ENCODE measurements around the gene DUSP8.
"Not testable (repeated sequence)": the region's sequence is repeated elsewhere in the genome, so short reads cannot be mapped to it uniquely, and the experiment has no call there.

DUSP8 gene, protein sequence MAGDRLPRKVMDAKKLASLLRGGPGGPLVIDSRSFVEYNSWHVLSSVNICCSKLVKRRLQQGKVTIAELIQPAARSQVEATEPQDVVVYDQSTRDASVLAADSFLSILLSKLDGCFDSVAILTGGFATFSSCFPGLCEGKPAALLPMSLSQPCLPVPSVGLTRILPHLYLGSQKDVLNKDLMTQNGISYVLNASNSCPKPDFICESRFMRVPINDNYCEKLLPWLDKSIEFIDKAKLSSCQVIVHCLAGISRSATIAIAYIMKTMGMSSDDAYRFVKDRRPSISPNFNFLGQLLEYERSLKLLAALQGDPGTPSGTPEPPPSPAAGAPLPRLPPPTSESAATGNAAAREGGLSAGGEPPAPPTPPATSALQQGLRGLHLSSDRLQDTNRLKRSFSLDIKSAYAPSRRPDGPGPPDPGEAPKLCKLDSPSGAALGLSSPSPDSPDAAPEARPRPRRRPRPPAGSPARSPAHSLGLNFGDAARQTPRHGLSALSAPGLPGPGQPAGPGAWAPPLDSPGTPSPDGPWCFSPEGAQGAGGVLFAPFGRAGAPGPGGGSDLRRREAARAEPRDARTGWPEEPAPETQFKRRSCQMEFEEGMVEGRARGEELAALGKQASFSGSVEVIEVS

GRCh38 chr11:1572197-1573076, at the start of gene DUSP8:
TSS of gene DUSP8 (minus strand) at chr11:1572271. CDS start at chr11:1565826, 6,445 bp downstream.
- H3K9ac ChIP-seq (ENCODE audit: low read length) = peak within 1 kb of the TSS; percentile 56
- peaks cover 23% of the 10 kb centered on the region for H3K4me1 ChIP-seq (ENCODE audit: control insufficient read depth, insufficient read depth, low read length)
- H3K27me3 ChIP-seq (ENCODE audit: control insufficient read depth, insufficient read depth, low read length) = no peaks in the 10 kb centered on the region

DNA sequence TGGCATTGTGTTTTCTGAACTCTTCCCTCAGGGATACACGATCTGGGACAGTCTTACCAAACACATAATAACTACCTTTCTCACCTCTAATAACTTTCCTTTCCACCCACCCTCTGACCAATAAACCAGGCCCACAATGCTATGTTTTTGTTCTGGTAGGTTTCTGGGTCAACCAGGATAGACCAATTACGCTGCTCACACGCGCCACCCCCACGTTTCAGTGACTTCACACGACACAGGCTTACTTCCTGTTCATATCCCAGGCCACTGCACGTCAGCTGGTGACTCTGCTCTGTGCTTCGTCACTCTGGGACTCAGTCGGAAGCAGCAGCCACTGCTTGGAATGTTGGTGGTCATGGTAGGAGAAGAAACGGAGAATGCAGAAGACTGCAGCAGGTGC, 47.4 kb upstream of the DUSP8 start:
- Histone ChIP-seq H3K27me3 (ENCODE audit: control insufficient read depth, insufficient read depth, low read length) (no peaks in the 10 kb centered on the region), H3K4me3 (ENCODE audit: low read length) (no peak overlapping the region), H3K9ac (ENCODE audit: low read length) (no peak overlapping the region), H3K27ac (ENCODE audit: low read depth, low read length) (no peak overlapping the region), H3K4me1 (ENCODE audit: control insufficient read depth, insufficient read depth, low read length) (no peaks in the 10 kb centered on the region), H3K36me3 (ENCODE audit: control insufficient read depth, insufficient read depth, low read length) (no peaks in the 10 kb centered on the region)

More at GRCh38 chr11:1572197-1573076, at the start of gene DUSP8:
- Histone ChIP-seq H3K36me3 (ENCODE audit: control insufficient read depth, insufficient read depth, low read length) (no peaks in the 10 kb centered on the region), H3K27ac (ENCODE audit: low read depth, low read length) (peak within 1 kb of the TSS; percentile 81), H3K4me3 (ENCODE audit: low read length) (peak within 1 kb of the TSS; percentile 67)

DNA sequence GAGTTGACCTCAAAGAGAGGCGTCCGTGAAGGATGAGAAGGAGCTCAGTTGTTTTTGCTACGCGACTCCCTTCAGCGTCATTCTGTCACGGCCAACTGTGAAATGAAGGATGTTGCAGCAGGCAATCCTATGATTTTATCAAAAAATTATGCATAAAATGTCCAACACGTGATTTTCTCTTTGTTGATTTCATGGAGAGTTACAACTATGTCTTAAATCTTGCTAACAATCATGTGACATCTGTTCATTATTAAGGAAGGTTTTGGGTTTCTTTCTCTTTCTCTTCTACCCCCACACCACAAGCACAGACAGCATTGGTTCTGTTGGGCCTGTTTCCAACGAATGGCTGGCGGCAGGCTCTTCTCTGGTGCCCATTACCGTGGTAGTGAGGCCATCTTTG, 46.2 kb upstream of the DUSP8 start:
- Histone ChIP-seq H3K27me3 (ENCODE audit: control insufficient read depth, insufficient read depth, low read length) (no peaks in the 10 kb centered on the region), H3K9ac (ENCODE audit: low read length) (no peak overlapping the region)

DNA sequence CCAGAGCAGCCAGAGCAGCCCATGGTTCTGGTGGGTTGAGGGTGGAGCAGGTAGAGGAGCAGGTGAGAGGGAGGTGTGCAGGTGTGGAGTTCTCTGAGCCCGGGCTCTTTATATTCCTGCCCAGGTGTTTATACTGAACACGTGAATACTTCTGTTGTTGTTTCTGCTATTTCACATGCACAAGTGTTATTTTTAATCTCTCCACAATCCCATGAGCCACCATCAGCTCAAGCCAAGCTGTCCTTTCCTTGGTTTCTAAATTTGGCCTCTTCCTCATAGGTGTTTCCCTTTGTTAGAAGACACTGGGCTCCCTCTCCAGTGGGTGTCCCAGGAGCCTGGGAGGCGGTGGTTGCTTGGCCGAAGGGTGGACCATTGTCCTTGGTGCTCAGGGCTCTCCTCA, 36.3 kb upstream of the DUSP8 start, which contains the start of gene KRTAP5-3:
TSS of gene KRTAP5-3 (minus strand) at position 101 of the 400 bp plus-strand sequence. CDS start at position 23, 78 bp downstream.
- Histone ChIP-seq H3K27me3 (ENCODE audit: control insufficient read depth, insufficient read depth, low read length) (peaks cover 2% of the 10 kb centered on the region), H3K9ac (ENCODE audit: low read length) (no peak within 1 kb of the TSS), H3K4me1 (ENCODE audit: control insufficient read depth, insufficient read depth, low read length) (no peaks in the 10 kb centered on the region), H3K36me3 (ENCODE audit: control insufficient read depth, insufficient read depth, low read length) (no peaks in the 10 kb centered on the region), H3K4me3 (ENCODE audit: low read length) (no peak within 1 kb of the TSS), H3K27ac (ENCODE audit: low read depth, low read length) (no peak within 1 kb of the TSS)

More for the DNA sequence above, 46.2 kb upstream of the DUSP8 start:
- Histone ChIP-seq H3K4me3 (ENCODE audit: low read length) (no peak overlapping the region), H3K4me1 (ENCODE audit: control insufficient read depth, insufficient read depth, low read length) (no peaks in the 10 kb centered on the region), H3K36me3 (ENCODE audit: control insufficient read depth, insufficient read depth, low read length) (no peaks in the 10 kb centered on the region), H3K27ac (ENCODE audit: low read depth, low read length) (no peak overlapping the region)

DNA sequence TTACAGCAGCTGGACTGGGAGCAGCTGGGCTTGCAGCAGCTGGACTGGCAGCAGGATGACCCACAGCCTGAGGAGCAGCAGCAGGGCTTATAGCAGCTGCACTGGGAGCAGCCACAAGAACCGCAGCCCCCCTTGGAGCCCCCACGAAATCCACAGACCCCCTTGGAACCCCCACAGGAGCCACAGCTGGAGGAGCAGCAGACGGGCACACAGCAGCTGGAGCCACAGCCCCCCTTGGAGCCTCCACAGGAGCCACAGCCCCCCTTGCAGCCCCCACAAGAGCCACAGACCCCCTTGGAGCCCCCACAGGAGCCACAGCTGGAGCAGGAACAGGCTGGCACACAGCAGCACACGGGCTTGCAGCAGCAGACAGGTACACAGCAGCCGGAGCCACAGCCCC, 35.8 kb upstream of the DUSP8 start:
- H3K4me1 ChIP-seq (ENCODE audit: control insufficient read depth, insufficient read depth, low read length); H3K36me3 ChIP-seq (ENCODE audit: control insufficient read depth, insufficient read depth, low read length); H3K4me3 ChIP-seq (ENCODE audit: low read length); H3K27ac ChIP-seq (ENCODE audit: low read depth, low read length); H3K9ac ChIP-seq (ENCODE audit: low read length); H3K27me3 ChIP-seq (ENCODE audit: control insufficient read depth, insufficient read depth, low read length): not testable (repeated sequence)

DNA sequence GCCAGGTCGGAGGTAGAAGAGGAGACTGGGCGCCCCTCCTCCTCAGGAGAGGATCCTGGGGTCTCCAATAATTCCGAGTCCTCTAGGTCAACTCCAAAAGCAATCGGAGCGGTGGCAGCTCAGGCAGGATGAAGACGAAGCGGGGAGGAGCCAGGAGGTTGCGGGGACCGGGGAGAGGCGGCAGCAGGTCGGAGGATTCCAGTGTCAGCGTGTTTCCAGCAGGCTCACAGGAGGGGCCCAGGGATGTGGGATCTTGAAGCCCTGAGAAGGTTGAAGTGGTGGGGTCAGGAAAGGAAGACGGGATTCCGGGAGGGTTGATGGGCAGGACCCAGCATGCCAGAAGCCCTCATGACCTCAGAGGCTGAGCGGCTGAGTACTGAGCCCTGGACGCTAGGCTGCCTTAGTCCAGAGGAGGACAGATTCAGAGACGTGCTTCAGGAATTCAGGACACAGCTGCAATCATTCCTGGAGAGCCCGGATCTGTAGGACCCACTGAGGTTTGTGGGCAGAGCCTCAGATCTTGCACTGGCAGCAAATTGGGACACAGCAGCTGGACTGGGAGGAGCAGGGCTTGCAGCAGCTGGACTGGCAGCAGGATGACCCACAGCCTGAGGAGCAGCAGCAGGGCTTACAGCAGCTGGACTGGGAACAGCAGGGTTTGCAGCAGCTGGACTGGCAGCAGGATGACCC, 35.2 kb upstream of the DUSP8 start:
- H3K27ac ChIP-seq (ENCODE audit: low read depth, low read length); H3K4me3 ChIP-seq (ENCODE audit: low read length); H3K4me1 ChIP-seq (ENCODE audit: control insufficient read depth, insufficient read depth, low read length); H3K27me3 ChIP-seq (ENCODE audit: control insufficient read depth, insufficient read depth, low read length); H3K9ac ChIP-seq (ENCODE audit: low read length); H3K36me3 ChIP-seq (ENCODE audit: control insufficient read depth, insufficient read depth, low read length): not testable (repeated sequence)

GRCh38 chr11:1605923-1606322, 33.9 kb upstream of the DUSP8 start:
- not testable (repeated sequence) for H3K4me1 ChIP-seq (ENCODE audit: control insufficient read depth, insufficient read depth, low read length); H3K27ac ChIP-seq (ENCODE audit: low read depth, low read length); H3K27me3 ChIP-seq (ENCODE audit: control insufficient read depth, insufficient read depth, low read length); H3K36me3 ChIP-seq (ENCODE audit: control insufficient read depth, insufficient read depth, low read length); H3K4me3 ChIP-seq (ENCODE audit: low read length); H3K9ac ChIP-seq (ENCODE audit: low read length)

GRCh38 chr11:1604711-1605110, 32.6 kb upstream of the DUSP8 start:
- peaks cover 2% of the 10 kb centered on the region for H3K27me3 ChIP-seq (ENCODE audit: control insufficient read depth, insufficient read depth, low read length)
- no peak overlapping the region for H3K27ac ChIP-seq (ENCODE audit: low read depth, low read length)
- H3K9ac ChIP-seq (ENCODE audit: low read length) = no peak overlapping the region
- no peak overlapping the region for H3K4me3 ChIP-seq (ENCODE audit: low read length)
- no peaks in the 10 kb centered on the region for H3K4me1 ChIP-seq (ENCODE audit: control insufficient read depth, insufficient read depth, low read length)
- H3K36me3 ChIP-seq (ENCODE audit: control insufficient read depth, insufficient read depth, low read length) = no peaks in the 10 kb centered on the region

- Histone ChIP-seq H3K27ac (ENCODE audit: low read depth, low read length) (no peak overlapping the region), H3K4me1 (ENCODE audit: control insufficient read depth, insufficient read depth, low read length) (no peaks in the 10 kb centered on the region), H3K9ac (ENCODE audit: low read length) (no peak overlapping the region), H3K27me3 (ENCODE audit: control insufficient read depth, insufficient read depth, low read length) (peaks cover 2% of the 10 kb centered on the region), H3K36me3 (ENCODE audit: control insufficient read depth, insufficient read depth, low read length) (no peaks in the 10 kb centered on the region), H3K4me3 (ENCODE audit: low read length) (no peak overlapping the region)
Observed at GRCh38 chr11:1604181-1604580, 32.1 kb upstream of the DUSP8 start.

DNA sequence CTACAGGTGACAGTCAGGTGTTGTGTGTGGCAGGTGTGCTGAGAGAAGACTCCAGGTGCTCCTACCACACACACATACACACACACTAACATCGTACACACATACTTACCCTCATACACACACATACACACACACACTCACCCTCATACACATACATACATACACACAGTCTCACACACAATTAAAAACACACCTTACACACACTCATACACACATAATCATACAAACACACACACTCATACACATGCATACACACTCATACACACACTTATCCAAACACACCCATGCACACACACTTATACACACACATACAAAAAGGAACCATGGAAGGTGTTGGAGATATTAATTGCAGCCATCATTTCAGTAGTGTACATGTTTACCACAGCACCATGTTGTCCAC, 31.6 kb upstream of the DUSP8 start:
- Histone ChIP-seq H3K27ac (ENCODE audit: low read depth, low read length) (no peak overlapping the region), H3K4me1 (ENCODE audit: control insufficient read depth, insufficient read depth, low read length) (no peaks in the 10 kb centered on the region), H3K9ac (ENCODE audit: low read length) (no peak overlapping the region), H3K36me3 (ENCODE audit: control insufficient read depth, insufficient read depth, low read length) (no peaks in the 10 kb centered on the region), H3K4me3 (ENCODE audit: low read length) (no peak overlapping the region), H3K27me3 (ENCODE audit: control insufficient read depth, insufficient read depth, low read length) (peaks cover 2% of the 10 kb centered on the region)

DNA sequence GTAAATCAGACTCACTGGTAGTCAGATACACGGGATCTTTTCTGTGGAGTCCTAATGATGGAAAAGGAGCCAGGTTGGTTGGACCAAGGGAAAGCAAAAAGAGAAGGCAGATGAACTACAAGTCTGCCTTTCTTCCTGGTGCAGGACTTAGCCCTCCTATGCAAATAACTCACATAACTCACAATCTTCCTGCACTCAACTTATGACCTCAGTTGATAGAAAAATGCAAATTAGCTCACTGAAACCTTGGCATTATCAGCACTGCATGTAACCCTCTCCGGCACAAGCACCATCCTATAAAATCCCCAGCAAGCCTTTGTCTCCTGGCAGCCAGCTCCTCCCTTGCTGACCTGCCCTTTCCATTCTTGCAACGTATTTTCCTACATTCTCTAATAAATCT, 29.6 kb upstream of the DUSP8 start:
- not testable (repeated sequence) for H3K4me1 ChIP-seq (ENCODE audit: control insufficient read depth, insufficient read depth, low read length); H3K36me3 ChIP-seq (ENCODE audit: control insufficient read depth, insufficient read depth, low read length); H3K27me3 ChIP-seq (ENCODE audit: control insufficient read depth, insufficient read depth, low read length); H3K27ac ChIP-seq (ENCODE audit: low read depth, low read length); H3K4me3 ChIP-seq (ENCODE audit: low read length); H3K9ac ChIP-seq (ENCODE audit: low read length)

DNA sequence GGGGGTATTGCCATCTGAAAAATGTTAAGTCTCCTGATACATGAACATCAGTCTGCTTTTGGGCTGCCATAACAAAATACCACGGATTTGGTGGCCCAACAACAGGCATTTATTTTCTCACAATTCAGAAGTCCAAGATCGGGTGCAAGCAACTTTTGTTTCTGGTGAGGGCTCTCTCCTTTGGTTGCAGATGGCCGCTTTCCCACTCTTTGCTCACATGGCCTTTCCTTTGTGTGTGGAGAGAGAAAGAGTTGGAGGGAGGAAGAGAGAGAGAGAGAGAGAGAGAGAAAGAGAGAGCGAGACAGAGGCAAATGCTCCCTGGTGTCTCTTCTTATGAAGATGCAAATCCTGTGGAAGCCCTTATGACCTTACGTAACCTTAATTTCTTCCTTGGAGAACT, 28.6 kb upstream of the DUSP8 start:
- Histone ChIP-seq H3K4me3 (ENCODE audit: low read length) (no peak overlapping the region), H3K4me1 (ENCODE audit: control insufficient read depth, insufficient read depth, low read length) (no peaks in the 10 kb centered on the region), H3K27me3 (ENCODE audit: control insufficient read depth, insufficient read depth, low read length) (peaks cover 2% of the 10 kb centered on the region), H3K9ac (ENCODE audit: low read length) (no peak overlapping the region), H3K27ac (ENCODE audit: low read depth, low read length) (no peak overlapping the region), H3K36me3 (ENCODE audit: control insufficient read depth, insufficient read depth, low read length) (no peaks in the 10 kb centered on the region)
